GM12878 (cell line): ENCODE results near the gene TEPSIN. TPM values are rescaled to one million over a fixed set of nuclear protein-coding genes. Genes with fewer than 3 reads are reported as not detected.

Source experiments
- ATAC-seq: fragments of 200-7000 bp; cut with Tn5 transposase; 3 replicates; pipeline ENCODE4 v1.9.1; 2020; ENCODE audit warnings: mild to moderate bottlenecking, moderate library complexity
- BruUV-seq: library from RNA; stranded (reverse); fragments of 400-500 nt; replicated peaks from 2 replicates; lab custom pipeline; 2021; lab: Mats Ljungman, UMichigan
- CTCF ChIA-PET: fragments of 300-600 bp; sonication (Branson Sonifier 250); formaldehyde crosslinking; extraction: SDS; loops from one replicate; lab custom pipeline; 2021; ENCODE audit warnings: inconsistent platforms; lab: Yijun Ruan, JAX
- POLR2A ChIA-PET: fragments of 350-600 bp; formaldehyde crosslinking; extraction: SDS; loops from one replicate; lab custom pipeline; 2021; ENCODE audit warnings: inconsistent platforms; lab: Charles Lee
- RAD21 ChIA-PET: fragments of 300-600 bp; sonication (Branson Sonifier 250); formaldehyde crosslinking; loops from one replicate; lab custom pipeline; 2023; ENCODE audit warnings: antibody characterized with exemption; ENCODE audit not compliant: unreplicated experiment; lab: Charles Lee
- SMC1A ChIA-PET: fragments of 300-600 bp; sonication (Branson Sonifier 250); formaldehyde crosslinking; loops from one replicate; lab custom pipeline; 2023; ENCODE audit not compliant: unreplicated experiment, uncharacterized antibody; lab: Charles Lee
- DNase-seq: peaks from one replicate; pipeline ENCODE4 v3.0.0-alpha.2; 2011; ENCODE audit warnings: low read depth, low spot score
- FAIRE-seq: peaks from 3 replicates; lab custom pipeline; 2011; peaks lifted over from hg19 to GRCh38; lab: Jason Lieb, UNC
- H2AFZ ChIP-seq: 2 replicates; pipeline ENCODE4 v1.6.0; 2011; ENCODE audit warnings: low read depth, low read length, control low read depth; ENCODE audit not compliant: control insufficient read depth
- H3K27ac ChIP-seq: 2 replicates; pipeline ENCODE4 v1.5.1; 2011; ENCODE audit warnings: control low read depth; ENCODE audit not compliant: control insufficient read depth, insufficient read depth
- H3K27me3 ChIP-seq, 2 experiments: replicated peaks in 1 of 2; 2 replicates each; pipeline versions ENCODE4 v1.6.0 to v1.6.1; 2011; ENCODE audit warnings: low read length in 1 of 2; ENCODE audit not compliant: control insufficient read depth in 2 of 2, insufficient read depth in 2 of 2
- H3K36me3 ChIP-seq, 2 experiments: 2 replicates each; pipeline ENCODE4 v1.5.1; 2011; ENCODE audit warnings: low read length in 1 of 2; ENCODE audit not compliant: control insufficient read depth in 2 of 2, insufficient read depth in 2 of 2
- H3K4me1 ChIP-seq: 2 replicates; pipeline ENCODE4 v1.6.1; 2011; ENCODE audit warnings: mild to moderate bottlenecking, low read length, moderate library complexity, mixed read lengths; ENCODE audit not compliant: control insufficient read depth, insufficient read depth
- H3K4me2 ChIP-seq: 2 replicates; pipeline ENCODE4 v1.6.0; 2011; ENCODE audit warnings: control low read depth; ENCODE audit not compliant: control insufficient read depth, insufficient read depth
- H3K4me3 ChIP-seq: fragments of 200-600 bp; sonication (generic); 2 replicates; pipeline ENCODE4 v1.5.1; 2016
- H3K79me2 ChIP-seq: 2 replicates; pipeline ENCODE4 v1.6.0; 2011; ENCODE audit warnings: low read length; ENCODE audit not compliant: control insufficient read depth, insufficient read depth
- H3K9ac ChIP-seq: 2 replicates; pipeline ENCODE4 v1.8.0; 2011; ENCODE audit warnings: low read length, control low read depth, mixed read lengths; ENCODE audit not compliant: control insufficient read depth, insufficient read depth
- H3K9me3 ChIP-seq: replicated peaks from 3 replicates; pipeline ENCODE4 v1.5.1; 2011; ENCODE audit warnings: mild to moderate bottlenecking, low read length; ENCODE audit not compliant: control insufficient read depth, insufficient read depth
- H4K20me1 ChIP-seq: 2 replicates; pipeline ENCODE4 v1.6.0; 2011; ENCODE audit not compliant: control insufficient read depth, insufficient read depth
- ATF2 ChIP-seq: IDR thresholded peaks from 2 replicates; pipeline ENCODE4 v1.6.1; 2012; ENCODE audit warnings: low read length, inconsistent platforms
- E4F1 ChIP-seq: fragments of 450-650 bp; IDR thresholded peaks from 2 replicates; pipeline ENCODE4 v1.6.1; 2018; ENCODE audit warnings: borderline replicate concordance, mild to moderate bottlenecking; ENCODE audit not compliant: partially characterized antibody
- HDAC2 ChIP-seq: fragments of 200-600 bp; sonication (generic); IDR thresholded peaks from 2 replicates; pipeline ENCODE4 v1.6.1; 2017
- MYC ChIP-seq: IDR thresholded peaks from 2 replicates; pipeline ENCODE4 v1.6.1; 2011; ENCODE audit warnings: mild to moderate bottlenecking, low read length, moderate library complexity, inconsistent platforms; ENCODE audit not compliant: insufficient read depth, insufficient replicate concordance, insufficient read length, severe bottlenecking
- NRF1 ChIP-seq: conservative IDR thresholded peaks from 2 replicates; pipeline ENCODE4 v1.6.1; 2011; ENCODE audit warnings: mild to moderate bottlenecking, low read depth, low read length, improper control_type of control experiment
- POLR2A ChIP-seq: IDR thresholded peaks from 2 replicates; pipeline ENCODE4 v1.6.1; 2011; ENCODE audit warnings: low read depth, mild to moderate bottlenecking, low read length
- RCOR1 ChIP-seq: conservative IDR thresholded peaks from 2 replicates; pipeline ENCODE4 v1.6.1; 2012; ENCODE audit warnings: low read depth, low read length, improper control_type of control experiment
- RELA ChIP-seq: fragments of 450-650 bp; IDR thresholded peaks from 2 replicates; pipeline ENCODE4 v1.8.0; 2014; ENCODE audit warnings: borderline replicate concordance; ENCODE audit not compliant: partially characterized antibody
- SIX5 ChIP-seq: IDR thresholded peaks from 2 replicates; pipeline ENCODE4 v1.6.1; 2011; ENCODE audit warnings: mild to moderate bottlenecking, low read depth, low read length, moderate library complexity; ENCODE audit not compliant: severe bottlenecking
- SUZ12 ChIP-seq: fragments of 200-600 bp; sonication (generic); IDR thresholded peaks from one replicate; pipeline ENCODE4 v1.6.1; 2018; ENCODE audit warnings: antibody characterized with exemption, mild to moderate bottlenecking; ENCODE audit not compliant: unreplicated experiment
- WRNIP1 ChIP-seq: IDR thresholded peaks from 2 replicates; pipeline ENCODE4 v1.6.1; 2011; ENCODE audit warnings: low read depth, low read length, improper control_type of control experiment, borderline replicate concordance
- ZNF217 ChIP-seq: fragments of 450-650 bp; IDR thresholded peaks from 2 replicates; pipeline ENCODE4 v1.6.1; 2017; ENCODE audit warnings: antibody characterized with exemption, mild to moderate bottlenecking
- WGBS: methylation state at CpG from one replicate; pipeline ENCODE4 v1.1.6; 2016; ENCODE audit warnings: low lambda C conversion rate; ENCODE audit not compliant: insufficient replicate concordance, insufficient coverage; ENCODE audit errors: missing lambda C conversion rate; 5-methylcytosine and 5-hydroxymethylcytosine counted together
- in situ Hi-C: fragments of 300-500 bp; cut with MboI; formaldehyde crosslinking; loops from 9 replicates; pipeline ENCODE4 v1.14.3; 2018; ENCODE audit warnings: mixed read lengths
- intact Hi-C: fragments of 100-400 bp; cut with micrococcal nuclease; formaldehyde crosslinking; loops from one replicate; pipeline ENCODE4 v1.14.2; 2022; ENCODE audit not compliant: unreplicated experiment
- polyA plus RNA-seq, 11 experiments: library from polyadenylated mRNA; depleted of rRNA in 4 of 11; unstranded in 6 of 11; stranded (reverse) in 5 of 11; fragments of >200 nt; fragmentation: Nextera tagmentation in 4 of 11; fragmentation: Illumina TruSeq in 1 of 11; extraction: Ambion mirVana in 4 of 11; extraction: Trizol in 1 of 11; gene quantifications; 1 replicate in 1 of 11; 2 replicates in 10 of 11; pipeline versions ENCODE4 v1.2.1 to v1.2.3, GENCODE V29; 2011 to 2016; ENCODE audit warnings: inconsistent platforms in 2 of 11, missing spikeins in 2 of 11, low read depth in 1 of 11
- total RNA-seq, 4 experiments: library from RNA; depleted of rRNA in 3 of 4; stranded (reverse); fragments of >200 nt in 3 of 4; fragmentation: Illumina TruSeq in 1 of 4; extraction: Trizol in 1 of 4; gene quantifications; 2 replicates each; pipeline versions ENCODE4 v1.2.1 to v1.2.3, GENCODE V29; 2013 to 2021
- TF ChIP-seq, protein P1 (sequence below): fragments of 450-650 bp; IDR thresholded peaks from 2 replicates; pipeline ENCODE4 v1.6.1; 2017; ENCODE audit warnings: low read depth, mild to moderate bottlenecking, moderate library complexity
- TF ChIP-seq, protein P2 (sequence below): fragments of 450-650 bp; IDR thresholded peaks from 2 replicates; pipeline ENCODE4 v1.6.1; 2017; ENCODE audit warnings: borderline replicate concordance

The TEPSIN gene
- total and polyA plus RNA-seq, 10 of the 15 experiments (the other 5 are each of a cell fraction or from before 2014, with no cell fraction given) = 0.87 to 36.7 (median 5.3) TPM

GRCh38 chr17:81231766-81232581 is 6.9 kb downstream of the TEPSIN start:
- Histone ChIP-seq H4K20me1 (no peaks in the 10 kb centered on the region), H3K4me2 (no peak overlapping the region), H3K27ac (no peak overlapping the region), H3K9me3 (no peaks in the 10 kb centered on the region), H3K27me3 (no peaks in the 10 kb centered on the region), H3K9ac (no peak overlapping the region), H2AFZ (no peak overlapping the region), H3K36me3 (peaks cover 4 to 12% of the 10 kb centered on the region in 2 experiments; a peak in 3 of 4 replicates), H3K4me3 (no peak overlapping the region), H3K4me1 (peaks cover 14% of the 10 kb centered on the region), H3K79me2 (no peaks in the 10 kb centered on the region; the same call in 1 of the 2 replicates)
- WGBS = 95% methylated on average over 35 of the region's 43 CpGs
- RAD21 ChIA-PET = no interaction called here
- no peak for ATAC-seq
- in situ Hi-C loops (loop anchor here (25.0 kb wide), 1 partner anchor 220 kb away; no protein-coding TSS in a partner anchor), intact Hi-C loops (no loop called here)
- no peak for DNase-seq
- CTCF ChIA-PET = no interaction called here
- POLR2A ChIA-PET = no interaction called here
- TF ChIP-seq ZNF217 (no peak), SIX5 (no peak), RCOR1 (no peak), HDAC2 (no peak), WRNIP1 (no peak), E4F1 (no peak), MYC (no peak), SUZ12 (no peak), ATF2 (no peak), POLR2A (no peak), RELA (no peak), NRF1 (no peak)
- TF ChIP-seq, protein P1, sequence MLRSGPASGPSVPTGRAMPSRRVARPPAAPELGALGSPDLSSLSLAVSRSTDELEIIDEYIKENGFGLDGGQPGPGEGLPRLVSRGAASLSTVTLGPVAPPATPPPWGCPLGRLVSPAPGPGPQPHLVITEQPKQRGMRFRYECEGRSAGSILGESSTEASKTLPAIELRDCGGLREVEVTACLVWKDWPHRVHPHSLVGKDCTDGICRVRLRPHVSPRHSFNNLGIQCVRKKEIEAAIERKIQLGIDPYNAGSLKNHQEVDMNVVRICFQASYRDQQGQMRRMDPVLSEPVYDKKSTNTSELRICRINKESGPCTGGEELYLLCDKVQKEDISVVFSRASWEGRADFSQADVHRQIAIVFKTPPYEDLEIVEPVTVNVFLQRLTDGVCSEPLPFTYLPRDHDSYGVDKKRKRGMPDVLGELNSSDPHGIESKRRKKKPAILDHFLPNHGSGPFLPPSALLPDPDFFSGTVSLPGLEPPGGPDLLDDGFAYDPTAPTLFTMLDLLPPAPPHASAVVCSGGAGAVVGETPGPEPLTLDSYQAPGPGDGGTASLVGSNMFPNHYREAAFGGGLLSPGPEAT = no peak
- TF ChIP-seq, protein P2, sequence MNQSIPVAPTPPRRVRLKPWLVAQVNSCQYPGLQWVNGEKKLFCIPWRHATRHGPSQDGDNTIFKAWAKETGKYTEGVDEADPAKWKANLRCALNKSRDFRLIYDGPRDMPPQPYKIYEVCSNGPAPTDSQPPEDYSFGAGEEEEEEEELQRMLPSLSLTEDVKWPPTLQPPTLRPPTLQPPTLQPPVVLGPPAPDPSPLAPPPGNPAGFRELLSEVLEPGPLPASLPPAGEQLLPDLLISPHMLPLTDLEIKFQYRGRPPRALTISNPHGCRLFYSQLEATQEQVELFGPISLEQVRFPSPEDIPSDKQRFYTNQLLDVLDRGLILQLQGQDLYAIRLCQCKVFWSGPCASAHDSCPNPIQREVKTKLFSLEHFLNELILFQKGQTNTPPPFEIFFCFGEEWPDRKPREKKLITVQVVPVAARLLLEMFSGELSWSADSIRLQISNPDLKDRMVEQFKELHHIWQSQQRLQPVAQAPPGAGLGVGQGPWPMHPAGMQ = no peak
- no TSS peak for BruUV-seq
- SMC1A ChIA-PET = interaction anchor here (0.7 kb wide), 1 partner anchor 9 kb away, joined by 3 read pairs; the partner anchor contains the start of gene CEP131
- no peak for FAIRE-seq
